Keratinocyte (primary cell): Measurements from ENCODE around the gene ORM2.

Experiments used
- EZH2 ChIP-seq: IDR thresholded peaks from one replicate; pipeline ENCODE4 v1.6.1; 2012; ENCODE audit warnings: inconsistent platforms, mild to moderate bottlenecking, low read length, moderate library complexity
- TF ChIP-seq, protein P1 (sequence below), 3 experiments: IDR thresholded peaks in 1 of 3; conservative IDR thresholded peaks in 1 of 3; optimal IDR thresholded peaks in 1 of 3; 2 replicates in 2 of 3; 3 replicates in 1 of 3; pipeline versions ENCODE3 to v1.5.1; 2011; ENCODE audit warnings: low read length in 3 of 3, mild to moderate bottlenecking in 3 of 3, moderate library complexity in 2 of 3, control low read depth in 1 of 3, inconsistent platforms in 1 of 3; ENCODE audit not compliant: insufficient read depth in 2 of 3; ENCODE audit errors: extremely low read depth in 1 of 3

DNA sequence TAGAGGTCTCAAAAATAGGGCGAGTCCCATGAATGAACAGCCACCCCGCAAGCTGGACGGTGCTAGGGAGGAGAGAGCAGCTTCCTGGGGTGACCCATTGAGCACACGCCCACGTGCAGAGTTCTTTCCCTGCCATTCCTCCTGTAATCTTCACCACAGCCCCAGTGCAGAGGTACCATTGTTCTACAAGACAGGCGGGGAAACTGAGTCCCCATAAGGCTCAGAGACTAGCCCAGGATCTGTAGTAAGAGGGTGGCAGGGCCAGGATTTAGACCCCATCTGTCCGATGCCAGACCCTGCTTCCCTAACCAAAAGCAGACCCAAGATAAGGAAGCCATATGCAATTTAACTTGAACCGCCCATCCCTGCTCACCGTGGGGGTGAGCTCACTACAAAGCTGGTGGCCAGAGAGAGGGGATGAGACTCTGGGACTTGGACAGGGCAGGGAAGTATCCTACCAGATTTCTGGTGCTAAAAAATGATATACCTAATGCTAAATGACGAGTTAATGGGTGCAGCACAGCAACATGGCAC lies 43.5 kb upstream of the ORM2 start:
- TF ChIP-seq, protein P1, sequence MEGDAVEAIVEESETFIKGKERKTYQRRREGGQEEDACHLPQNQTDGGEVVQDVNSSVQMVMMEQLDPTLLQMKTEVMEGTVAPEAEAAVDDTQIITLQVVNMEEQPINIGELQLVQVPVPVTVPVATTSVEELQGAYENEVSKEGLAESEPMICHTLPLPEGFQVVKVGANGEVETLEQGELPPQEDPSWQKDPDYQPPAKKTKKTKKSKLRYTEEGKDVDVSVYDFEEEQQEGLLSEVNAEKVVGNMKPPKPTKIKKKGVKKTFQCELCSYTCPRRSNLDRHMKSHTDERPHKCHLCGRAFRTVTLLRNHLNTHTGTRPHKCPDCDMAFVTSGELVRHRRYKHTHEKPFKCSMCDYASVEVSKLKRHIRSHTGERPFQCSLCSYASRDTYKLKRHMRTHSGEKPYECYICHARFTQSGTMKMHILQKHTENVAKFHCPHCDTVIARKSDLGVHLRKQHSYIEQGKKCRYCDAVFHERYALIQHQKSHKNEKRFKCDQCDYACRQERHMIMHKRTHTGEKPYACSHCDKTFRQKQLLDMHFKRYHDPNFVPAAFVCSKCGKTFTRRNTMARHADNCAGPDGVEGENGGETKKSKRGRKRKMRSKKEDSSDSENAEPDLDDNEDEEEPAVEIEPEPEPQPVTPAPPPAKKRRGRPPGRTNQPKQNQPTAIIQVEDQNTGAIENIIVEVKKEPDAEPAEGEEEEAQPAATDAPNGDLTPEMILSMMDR (optimal IDR thresholded peaks at IDR 0.05 in 1 of 3, IDR thresholded peaks at IDR 0.05 in 1 of 3, conservative IDR thresholded peaks at IDR 0.05 in 1 of 3; ENCODE audit: extremely low read depth in 1 of 3, insufficient read depth in 2 of 3, low read length in 3 of 3) = no peak
- no peak for TF ChIP-seq EZH2
